ENCODE measurements around the gene CACNA1D.

DNA sequence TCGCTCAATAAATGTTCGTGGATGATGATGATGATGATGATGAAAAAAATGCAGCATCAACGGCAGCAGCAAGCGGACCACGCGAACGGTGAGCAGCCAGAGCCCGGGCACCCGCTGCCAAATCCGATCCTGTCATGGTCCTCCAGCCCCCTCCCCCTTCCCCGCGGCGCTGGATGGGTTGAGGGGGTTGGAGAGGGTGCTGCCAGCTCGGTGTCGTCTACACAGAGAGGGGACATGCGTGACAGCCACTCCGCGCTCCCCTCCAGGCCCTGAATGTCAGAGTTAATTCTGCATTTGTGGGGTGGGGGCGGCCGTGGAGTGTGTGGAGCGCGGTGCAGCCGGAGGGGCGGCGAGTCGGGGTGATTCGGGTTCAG is 722 bp downstream of the CACNA1D start:
- no peak for TF ChIP-seq CTCF (IDR thresholded peaks at IDR 0.05)
- no peak for TF ChIP-seq POLR2A (IDR thresholded peaks at IDR 0.05)
